Body of pancreas (tissue), 4 donors: ENCODE data around the gene TGFB2. TPM values are rescaled to one million over a fixed set of nuclear protein-coding genes. Genes with fewer than 3 reads are reported as not detected.

ENCODE experiments used
- ATAC-seq: fragments of 150-250 bp; one replicate; pipeline ENCODE4 v1.9.1; 2016
- DNase-seq, 4 donors: peaks; one replicate each; pipeline ENCODE4 v3.0.0-alpha.2; 2019
- H3K27ac ChIP-seq, 4 donors: fragments of 200-600 bp; sonication (generic); 1 replicate in 3 of 4; 2 replicates in 1 of 4; pipeline versions ENCODE4 v1.5.1 to v1.6.1; 2016 to 2019; ENCODE audit warnings: mild to moderate bottlenecking in 1 of 4, mixed read lengths in 1 of 4, moderate library complexity in 1 of 4
- H3K27me3 ChIP-seq, 2 donors: fragments of 200-600 bp; sonication (generic); one replicate each; pipeline ENCODE4 v1.6.0; 2016; ENCODE audit warnings: mild to moderate bottlenecking in 1 of 2
- H3K36me3 ChIP-seq, 2 donors: fragments of 200-600 bp; sonication (generic); replicated peaks in 1 of 2; 2 replicates each; pipeline ENCODE4 v1.5.1; 2016; ENCODE audit warnings: low read depth in 2 of 2; ENCODE audit not compliant: insufficient read depth in 1 of 2
- H3K4me1 ChIP-seq: fragments of 200-600 bp; sonication (generic); one replicate; pipeline ENCODE4 v1.6.0; 2016
- H3K4me3 ChIP-seq, 2 donors: fragments of 200-600 bp; sonication (generic); 1 replicate in 1 of 2; 2 replicates in 1 of 2; pipeline ENCODE4 v1.5.1; 2016 to 2019
- H3K9me3 ChIP-seq, 3 donors: fragments of 200-600 bp; sonication (generic); 1 replicate in 2 of 3; 2 replicates in 1 of 3; pipeline ENCODE4 v1.5.1; 2016
- POLR2A ChIP-seq, 3 donors: fragments of 450-650 bp; IDR thresholded peaks; one replicate each; pipeline ENCODE4 v1.6.1; 2016; ENCODE audit warnings: antibody characterized with exemption in 3 of 3, mild to moderate bottlenecking in 2 of 3
- WGBS, 2 donors: methylation state at CpG; one replicate each; pipeline ENCODE4 v1.1.5; 2017; 5-methylcytosine and 5-hydroxymethylcytosine counted together
- intact Hi-C: fragments of 100-400 bp; cut with DNase I; formaldehyde crosslinking; loops from one replicate; pipeline ENCODE4 v1.15.1; 2023
- total RNA-seq, 2 donors: library from RNA; depleted of rRNA; stranded (reverse); fragments of >200 nt; gene quantifications; one replicate each; pipeline ENCODE4 v1.1.0, GENCODE V29; 2016
- TF ChIP-seq, protein P1 (sequence below), 7 experiments: fragments of 450-650 bp in 4 of 7; fragments of 200-600 bp in 3 of 7; sonication (generic) in 3 of 7; IDR thresholded peaks; one replicate each; pipeline ENCODE4 v1.5.1; 2016 to 2019; ENCODE audit warnings: antibody characterized with exemption in 7 of 7

TGFB2 gene
- total RNA-seq, 2 donors from 2014 or later: 4.3 to 4.9 TPM

DNA sequence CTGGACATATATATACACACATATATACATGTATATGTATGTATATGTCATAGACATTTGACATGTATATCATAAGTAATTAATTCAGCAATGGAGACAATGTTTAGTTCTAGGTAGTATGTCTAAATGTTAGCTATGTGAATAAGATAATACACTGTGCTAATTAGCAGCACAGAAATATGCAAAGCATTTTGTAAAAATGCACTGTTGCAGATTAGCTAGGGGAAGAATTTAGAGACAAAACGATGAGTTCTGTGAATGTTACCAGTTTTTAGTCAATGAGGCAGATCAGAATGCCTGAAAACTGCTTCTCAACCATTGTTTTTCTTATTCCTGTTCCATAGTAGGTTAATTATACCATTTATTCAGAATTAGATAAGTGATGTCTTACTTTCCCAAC is 86.3 kb downstream of the TGFB2 start:
- ATAC-seq: no peak
- Histone ChIP-seq H3K4me1 (no peaks in the 10 kb centered on the region), H3K36me3 (no peaks in the 10 kb centered on the region), H3K4me3 (no peak overlapping the region), H3K27ac (no peak overlapping the region), H3K27me3 (no peaks in the 10 kb centered on the region), H3K9me3 (no peaks in the 10 kb centered on the region)
- intact Hi-C loops: no loop called here
- TF ChIP-seq POLR2A (IDR thresholded peaks at IDR 0.05): no peak
- TF ChIP-seq, protein P1, sequence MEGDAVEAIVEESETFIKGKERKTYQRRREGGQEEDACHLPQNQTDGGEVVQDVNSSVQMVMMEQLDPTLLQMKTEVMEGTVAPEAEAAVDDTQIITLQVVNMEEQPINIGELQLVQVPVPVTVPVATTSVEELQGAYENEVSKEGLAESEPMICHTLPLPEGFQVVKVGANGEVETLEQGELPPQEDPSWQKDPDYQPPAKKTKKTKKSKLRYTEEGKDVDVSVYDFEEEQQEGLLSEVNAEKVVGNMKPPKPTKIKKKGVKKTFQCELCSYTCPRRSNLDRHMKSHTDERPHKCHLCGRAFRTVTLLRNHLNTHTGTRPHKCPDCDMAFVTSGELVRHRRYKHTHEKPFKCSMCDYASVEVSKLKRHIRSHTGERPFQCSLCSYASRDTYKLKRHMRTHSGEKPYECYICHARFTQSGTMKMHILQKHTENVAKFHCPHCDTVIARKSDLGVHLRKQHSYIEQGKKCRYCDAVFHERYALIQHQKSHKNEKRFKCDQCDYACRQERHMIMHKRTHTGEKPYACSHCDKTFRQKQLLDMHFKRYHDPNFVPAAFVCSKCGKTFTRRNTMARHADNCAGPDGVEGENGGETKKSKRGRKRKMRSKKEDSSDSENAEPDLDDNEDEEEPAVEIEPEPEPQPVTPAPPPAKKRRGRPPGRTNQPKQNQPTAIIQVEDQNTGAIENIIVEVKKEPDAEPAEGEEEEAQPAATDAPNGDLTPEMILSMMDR (IDR thresholded peaks at IDR 0.05): no peak
- no peak for DNase-seq
- WGBS, 2 donors: 56 to 58% methylated on average over 1 of the region's 1 CpG

DNA sequence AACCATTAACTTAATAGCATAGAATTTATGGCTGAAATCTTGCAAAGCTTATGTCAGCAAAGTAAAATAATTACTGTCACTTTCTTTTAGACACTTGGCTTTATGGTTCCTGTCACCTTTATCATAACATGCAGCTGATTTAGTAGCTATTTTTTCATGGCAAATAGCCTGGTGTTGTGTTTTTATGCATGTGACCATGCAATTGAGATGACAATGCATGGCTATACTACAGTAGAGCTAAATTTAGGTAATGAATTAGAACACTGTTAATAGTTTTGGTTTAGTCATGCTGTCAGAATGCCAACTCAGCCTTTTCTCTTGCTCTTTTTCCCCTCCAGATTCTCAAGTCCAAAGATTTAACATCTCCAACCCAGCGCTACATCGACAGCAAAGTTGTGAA is 88.6 kb downstream of the TGFB2 start:
- no peak overlapping the region for H3K27ac ChIP-seq
- H3K36me3 ChIP-seq: no peaks in the 10 kb centered on the region
- WGBS, 2 donors: 98% methylated on average over 2 of the region's 2 CpGs
- TF ChIP-seq, protein P1 (IDR thresholded peaks at IDR 0.05): no peak
- no peak for TF ChIP-seq POLR2A (IDR thresholded peaks at IDR 0.05)
- no peaks in the 10 kb centered on the region for H3K4me1 ChIP-seq
- no peak overlapping the region for H3K4me3 ChIP-seq
- intact Hi-C loops: no loop called here
- H3K27me3 ChIP-seq: no peaks in the 10 kb centered on the region
- DNase-seq (no peak), ATAC-seq (no peak)
- H3K9me3 ChIP-seq: no peaks in the 10 kb centered on the region

DNA sequence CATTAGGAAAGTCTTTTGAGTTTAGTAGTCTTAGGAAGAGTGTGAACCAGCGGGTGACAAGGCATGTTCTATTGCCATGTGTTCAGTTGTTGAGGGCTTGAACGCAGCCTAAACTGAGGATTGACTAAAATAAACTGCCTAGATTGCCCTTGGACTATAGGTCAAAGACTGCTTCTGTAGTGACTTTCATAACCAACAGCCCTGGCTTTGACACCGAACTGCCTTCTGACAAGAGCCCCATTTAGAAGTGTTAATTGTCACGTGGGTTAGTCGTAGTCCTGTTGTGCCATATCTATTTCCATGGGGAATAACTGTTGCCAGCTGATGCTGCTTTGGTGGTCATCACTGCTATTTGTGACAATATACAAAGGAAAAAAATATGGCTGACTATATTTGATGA is 90.4 kb downstream of the TGFB2 start:
- intact Hi-C loops: no loop called here

DNA sequence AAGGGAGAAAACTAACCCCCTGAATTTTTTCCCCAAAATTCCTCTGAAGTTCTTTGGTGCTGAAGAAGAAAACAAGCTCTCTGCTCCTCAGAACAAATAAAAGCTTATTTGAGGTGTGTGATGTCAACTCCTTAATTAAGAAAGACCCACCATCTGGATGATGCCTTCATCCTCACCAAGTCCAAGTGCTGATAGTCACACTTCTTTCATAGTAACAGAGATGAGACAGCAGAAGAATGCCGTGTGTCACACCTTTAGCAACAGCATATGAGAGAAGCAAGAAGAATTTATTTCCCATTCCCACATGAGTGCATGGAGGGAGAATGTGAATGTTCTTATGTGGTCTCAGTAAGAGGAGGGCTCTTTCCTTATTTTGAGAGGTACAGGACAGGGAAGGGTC is 91.2 kb downstream of the TGFB2 start:
- Histone ChIP-seq H3K27me3 (no peaks in the 10 kb centered on the region), H3K36me3 (no peaks in the 10 kb centered on the region), H3K4me1 (no peaks in the 10 kb centered on the region), H3K4me3 (no peak overlapping the region), H3K27ac (no peak overlapping the region), H3K9me3 (no peaks in the 10 kb centered on the region)
- intact Hi-C loops: no loop called here
- TF ChIP-seq POLR2A (IDR thresholded peaks at IDR 0.05): no peak
- TF ChIP-seq, protein P1 (IDR thresholded peaks at IDR 0.05): no peak
- DNase-seq (no peak), ATAC-seq (no peak)
- 61 to 91% methylated on average over 1 of the region's 1 CpG for WGBS, 2 donors

More for the DNA sequence above, 90.4 kb downstream of the TGFB2 start:
- TF ChIP-seq, protein P1 (IDR thresholded peaks at IDR 0.05): no peak
- no peak for TF ChIP-seq POLR2A (IDR thresholded peaks at IDR 0.05)
- no peaks in the 10 kb centered on the region for H3K36me3 ChIP-seq
- 84 to 89% methylated on average over 5 of the region's 5 CpGs for WGBS, 2 donors
- H3K4me1 ChIP-seq: no peaks in the 10 kb centered on the region
- no peak overlapping the region for H3K27ac ChIP-seq
- DNase-seq (no peak), ATAC-seq (no peak)
- no peaks in the 10 kb centered on the region for H3K9me3 ChIP-seq
- H3K4me3 ChIP-seq: no peak overlapping the region
- no peaks in the 10 kb centered on the region for H3K27me3 ChIP-seq

DNA sequence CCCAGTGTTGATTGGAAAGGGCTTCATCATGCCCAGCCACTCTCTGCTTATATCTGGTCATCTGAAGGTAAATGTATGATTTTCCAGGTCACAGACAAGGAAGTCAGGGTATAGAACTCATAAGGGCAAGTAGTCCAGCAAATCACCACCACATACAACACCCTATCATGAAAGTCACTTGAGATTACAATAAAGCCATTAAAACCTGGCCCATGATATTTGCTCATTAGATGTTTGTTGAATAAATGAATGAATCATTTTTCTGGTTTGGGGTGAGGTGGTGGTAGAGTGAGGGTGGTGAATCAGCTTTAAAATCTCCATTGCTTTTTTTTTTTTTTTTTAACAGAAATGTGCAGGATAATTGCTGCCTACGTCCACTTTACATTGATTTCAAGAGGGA is 91.9 kb downstream of the TGFB2 start:
- no peaks in the 10 kb centered on the region for H3K27me3 ChIP-seq
- ATAC-seq: no peak
- DNase-seq: no peak
- no peaks in the 10 kb centered on the region for H3K9me3 ChIP-seq
- no peaks in the 10 kb centered on the region for H3K4me1 ChIP-seq
- no peaks in the 10 kb centered on the region for H3K36me3 ChIP-seq
- H3K4me3 ChIP-seq: no peak overlapping the region
- WGBS, 2 donors: 88 to 89% methylated on average over 1 of the region's 1 CpG
- TF ChIP-seq, protein P1 (IDR thresholded peaks at IDR 0.05): no peak
- no peak for TF ChIP-seq POLR2A (IDR thresholded peaks at IDR 0.05)
- H3K27ac ChIP-seq: no peak overlapping the region
- intact Hi-C loops: no loop called here
